LNCAP (cell line): Measurements from ENCODE around the gene NDUFV1.

Experiments used
- TF ChIP-seq, protein P1 (sequence below): fragments of 450-650 bp; IDR thresholded peaks from 2 replicates; pipeline ENCODE4 v1.5.1; 2017; ENCODE audit warnings: mild to moderate bottlenecking

NDUFV1 gene

DNA sequence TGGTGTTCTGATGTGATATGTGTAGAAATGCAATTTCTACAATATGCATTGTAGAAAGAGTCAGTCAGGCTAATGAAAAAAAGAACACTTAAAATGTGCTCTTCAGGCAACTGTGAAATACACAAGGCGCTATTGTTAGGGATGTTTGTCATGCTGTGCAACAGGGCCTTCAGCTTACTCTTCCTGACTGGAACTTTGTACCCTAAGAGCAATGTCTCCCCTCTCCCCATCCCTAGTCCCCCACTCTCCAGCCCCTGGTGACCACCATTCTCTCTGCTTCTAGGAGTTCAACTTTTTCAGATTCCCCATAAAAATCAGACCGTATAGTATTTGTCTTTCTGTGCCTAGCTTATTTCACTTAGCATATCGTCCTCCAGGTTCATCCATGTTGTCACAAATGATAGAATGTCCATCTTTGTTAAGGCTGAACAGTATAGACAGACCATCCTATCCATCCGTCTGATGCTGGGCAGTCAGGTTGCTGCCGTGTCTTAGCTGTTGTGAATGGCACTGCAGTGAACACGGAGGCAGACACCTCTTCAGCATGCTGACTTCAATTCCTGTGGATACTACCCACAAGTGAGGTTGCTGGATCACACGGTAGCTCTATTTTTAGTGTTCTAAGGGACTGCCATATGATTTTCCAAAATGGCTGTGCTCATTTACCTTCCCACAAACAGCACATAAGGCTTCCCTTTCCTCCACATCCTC, 10.7 kb downstream of the NDUFV1 start:
- TF ChIP-seq, protein P1, sequence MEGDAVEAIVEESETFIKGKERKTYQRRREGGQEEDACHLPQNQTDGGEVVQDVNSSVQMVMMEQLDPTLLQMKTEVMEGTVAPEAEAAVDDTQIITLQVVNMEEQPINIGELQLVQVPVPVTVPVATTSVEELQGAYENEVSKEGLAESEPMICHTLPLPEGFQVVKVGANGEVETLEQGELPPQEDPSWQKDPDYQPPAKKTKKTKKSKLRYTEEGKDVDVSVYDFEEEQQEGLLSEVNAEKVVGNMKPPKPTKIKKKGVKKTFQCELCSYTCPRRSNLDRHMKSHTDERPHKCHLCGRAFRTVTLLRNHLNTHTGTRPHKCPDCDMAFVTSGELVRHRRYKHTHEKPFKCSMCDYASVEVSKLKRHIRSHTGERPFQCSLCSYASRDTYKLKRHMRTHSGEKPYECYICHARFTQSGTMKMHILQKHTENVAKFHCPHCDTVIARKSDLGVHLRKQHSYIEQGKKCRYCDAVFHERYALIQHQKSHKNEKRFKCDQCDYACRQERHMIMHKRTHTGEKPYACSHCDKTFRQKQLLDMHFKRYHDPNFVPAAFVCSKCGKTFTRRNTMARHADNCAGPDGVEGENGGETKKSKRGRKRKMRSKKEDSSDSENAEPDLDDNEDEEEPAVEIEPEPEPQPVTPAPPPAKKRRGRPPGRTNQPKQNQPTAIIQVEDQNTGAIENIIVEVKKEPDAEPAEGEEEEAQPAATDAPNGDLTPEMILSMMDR, result no peak

DNA sequence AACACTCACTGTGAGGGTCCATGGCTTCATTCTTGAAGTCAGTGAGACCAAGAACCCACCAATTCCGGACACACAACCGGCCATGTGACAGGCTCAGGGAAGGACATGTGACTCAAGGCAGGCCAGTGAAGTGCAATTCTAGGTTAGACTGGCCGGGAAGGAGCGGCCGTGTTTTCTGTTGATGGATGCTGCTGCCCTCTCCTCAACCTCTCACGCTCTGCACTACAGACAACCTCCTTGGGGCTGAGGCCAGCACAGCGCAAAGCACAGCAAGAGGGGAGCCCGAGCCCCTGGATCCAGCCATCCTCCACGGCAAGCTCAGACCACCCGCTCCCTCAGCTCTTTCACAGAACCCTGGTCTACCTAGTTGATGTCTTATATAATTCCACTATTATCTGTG, 20.2 kb downstream of the NDUFV1 start:
- TF ChIP-seq, protein P1, result no peak

DNA sequence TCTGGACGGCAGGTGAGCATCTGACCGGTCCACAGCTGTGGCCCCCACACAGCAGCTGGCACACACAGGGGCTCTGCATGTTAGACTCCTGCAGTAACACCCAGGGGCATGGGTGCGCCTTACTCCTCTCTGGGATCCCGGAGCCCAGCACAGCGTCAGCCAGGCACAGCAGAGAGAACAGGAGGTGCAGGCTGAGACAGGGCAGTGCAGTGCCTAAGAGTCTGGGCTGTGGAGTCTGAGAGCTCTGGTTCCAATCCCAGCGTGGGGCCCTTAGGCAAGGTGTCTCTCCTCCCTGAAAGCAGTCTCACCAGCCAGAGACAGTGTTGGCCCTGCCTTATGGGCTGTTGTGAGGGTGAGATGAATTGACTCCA, 20.7 kb downstream of the NDUFV1 start:
- TF ChIP-seq, protein P1, result no peak

DNA sequence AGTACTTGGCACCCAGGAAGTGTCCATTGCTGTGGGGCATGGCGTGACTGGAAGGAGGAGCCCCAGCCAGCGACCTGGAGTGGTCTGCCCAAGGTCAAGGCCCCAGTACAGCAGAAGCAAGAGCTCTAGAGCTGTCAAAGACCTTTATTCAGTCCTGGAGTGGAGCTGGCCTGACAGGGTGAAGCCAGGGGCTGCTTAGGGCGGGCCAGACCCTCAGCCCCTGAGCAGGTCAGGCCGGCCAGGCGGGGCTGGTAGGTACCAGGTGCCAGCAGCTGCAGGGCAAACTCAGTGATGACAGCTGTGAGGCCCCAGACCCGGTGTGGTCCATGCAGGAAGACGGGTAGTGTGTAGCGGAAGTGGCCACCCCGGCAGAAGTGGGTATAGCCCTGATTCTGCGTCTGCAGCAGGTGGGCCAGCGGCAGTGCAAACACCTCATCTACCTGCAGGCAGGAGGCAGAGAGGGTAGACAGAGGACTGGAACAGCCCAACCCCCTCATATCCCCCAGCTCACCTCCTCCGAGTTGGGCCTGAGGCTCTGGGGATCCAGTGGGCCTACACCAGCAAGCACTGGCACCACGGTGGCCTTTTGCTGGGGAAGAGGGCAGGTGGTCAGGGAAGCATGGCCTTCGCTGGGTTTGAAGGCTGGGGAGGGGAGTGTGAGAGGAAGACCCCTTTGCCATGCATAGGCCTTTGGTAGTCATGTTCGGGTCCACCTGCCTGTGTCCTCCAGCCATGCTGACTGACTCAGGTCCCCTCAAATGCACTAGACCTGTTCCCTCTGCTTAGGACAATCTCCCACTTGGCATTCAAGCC, 21.3 kb downstream of the NDUFV1 start:
- TF ChIP-seq, protein P1, result no peak

DNA sequence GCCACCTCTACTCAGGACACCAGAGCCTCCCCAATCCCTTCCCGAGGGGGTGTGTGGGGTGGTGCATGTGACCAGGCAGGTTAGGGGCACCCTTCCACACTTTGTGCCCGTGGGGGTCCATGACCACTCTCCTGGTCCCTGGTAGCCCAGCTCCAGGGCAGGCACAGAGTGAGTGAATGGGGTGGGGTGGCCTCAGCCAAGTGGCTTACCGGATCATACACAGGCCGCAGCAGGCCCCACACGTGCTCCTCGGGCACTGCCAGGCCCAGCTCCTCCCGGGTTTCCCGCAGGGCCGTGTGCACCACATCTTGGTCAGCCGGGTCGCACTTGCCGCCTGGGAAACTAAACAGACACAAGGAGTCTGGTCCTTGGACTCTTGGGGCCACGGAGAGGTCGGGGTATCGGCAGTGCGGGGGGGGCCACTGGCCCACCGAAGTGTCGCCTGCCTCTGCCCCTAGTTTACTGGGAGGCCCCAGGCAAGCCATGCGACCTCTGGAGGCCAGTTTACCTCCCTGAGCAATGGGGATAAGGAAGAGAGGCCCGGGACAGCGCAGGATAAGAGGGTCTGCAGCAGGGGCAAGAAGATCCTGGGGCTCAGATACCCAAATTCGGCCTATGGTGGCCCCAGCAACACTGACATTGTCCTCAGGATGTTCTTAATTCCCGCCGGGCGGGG, 22.1 kb downstream of the NDUFV1 start:
- TF ChIP-seq, protein P1, result no peak; the same call in 1 of the 2 replicates

DNA sequence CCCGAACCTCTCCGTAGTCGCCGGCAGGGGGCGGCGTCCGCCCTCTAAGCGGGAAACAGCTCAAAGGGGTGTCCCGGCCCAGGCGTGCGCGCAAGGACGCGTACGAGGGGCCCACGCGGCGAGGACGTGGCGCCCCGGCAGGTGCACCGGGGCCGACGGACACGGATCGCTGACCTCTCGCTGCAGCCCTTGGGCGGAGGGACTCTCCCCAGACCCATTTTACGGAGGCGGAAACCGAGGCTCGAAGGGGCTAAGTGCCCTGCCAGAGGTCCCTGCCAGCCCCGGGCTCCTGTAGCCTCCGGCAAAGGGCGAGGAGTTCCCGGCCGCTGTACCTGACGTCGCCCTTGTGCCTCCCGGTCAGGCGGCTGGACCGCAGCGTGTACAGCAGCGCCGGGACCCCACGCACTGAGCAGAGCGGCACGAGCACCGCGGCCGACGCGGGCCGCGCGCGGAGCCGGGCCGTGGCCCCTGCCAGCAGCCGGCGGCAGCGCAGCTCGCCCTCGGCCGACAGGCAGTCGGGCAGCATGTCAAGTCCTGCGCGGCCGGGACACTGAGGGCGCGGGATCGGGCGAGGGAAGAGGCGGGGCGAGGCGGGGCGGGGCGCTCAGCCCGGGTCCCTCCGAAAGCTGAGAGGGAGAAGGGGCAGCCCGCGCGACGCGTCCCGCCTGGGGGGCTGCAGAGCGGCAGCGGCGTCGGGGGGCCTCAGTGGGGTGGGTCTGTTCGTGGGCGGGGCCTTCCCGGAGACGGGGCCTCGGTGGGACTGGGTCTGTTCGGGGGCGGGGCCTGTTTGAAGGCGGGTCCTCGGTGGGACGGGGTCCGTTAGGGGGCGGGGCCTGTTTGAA, 22.9 kb downstream of the NDUFV1 start, which contains the start of gene NUDT8:
Gene NUDT8, minus strand, starts transcription at position 552 of the 842 bp plus-strand sequence. Its CDS starts 26 bp downstream, at position 526.
- TF ChIP-seq, protein P1, result peak; percentile 85
